GM20431 (cell line): Measurements from ENCODE around the gene CYP27B1.
"Not testable (repeated sequence)": the region's sequence is repeated elsewhere in the genome, so short reads cannot be mapped to it uniquely, and the experiment has no call there.

Experiments
- in situ Hi-C: fragments of 300-500 bp; cut with MseI, MboI; formaldehyde crosslinking; loops from one replicate; pipeline ENCODE4 v1.15.0; 2020; ENCODE audit warnings: low sequenced_read_pairs; ENCODE audit not compliant: unreplicated experiment

CYP27B1 gene

GRCh38 chr12:57724936-57725740 is 41.7 kb downstream of the CYP27B1 start:
- in situ Hi-C loops = no loop called here

DNA sequence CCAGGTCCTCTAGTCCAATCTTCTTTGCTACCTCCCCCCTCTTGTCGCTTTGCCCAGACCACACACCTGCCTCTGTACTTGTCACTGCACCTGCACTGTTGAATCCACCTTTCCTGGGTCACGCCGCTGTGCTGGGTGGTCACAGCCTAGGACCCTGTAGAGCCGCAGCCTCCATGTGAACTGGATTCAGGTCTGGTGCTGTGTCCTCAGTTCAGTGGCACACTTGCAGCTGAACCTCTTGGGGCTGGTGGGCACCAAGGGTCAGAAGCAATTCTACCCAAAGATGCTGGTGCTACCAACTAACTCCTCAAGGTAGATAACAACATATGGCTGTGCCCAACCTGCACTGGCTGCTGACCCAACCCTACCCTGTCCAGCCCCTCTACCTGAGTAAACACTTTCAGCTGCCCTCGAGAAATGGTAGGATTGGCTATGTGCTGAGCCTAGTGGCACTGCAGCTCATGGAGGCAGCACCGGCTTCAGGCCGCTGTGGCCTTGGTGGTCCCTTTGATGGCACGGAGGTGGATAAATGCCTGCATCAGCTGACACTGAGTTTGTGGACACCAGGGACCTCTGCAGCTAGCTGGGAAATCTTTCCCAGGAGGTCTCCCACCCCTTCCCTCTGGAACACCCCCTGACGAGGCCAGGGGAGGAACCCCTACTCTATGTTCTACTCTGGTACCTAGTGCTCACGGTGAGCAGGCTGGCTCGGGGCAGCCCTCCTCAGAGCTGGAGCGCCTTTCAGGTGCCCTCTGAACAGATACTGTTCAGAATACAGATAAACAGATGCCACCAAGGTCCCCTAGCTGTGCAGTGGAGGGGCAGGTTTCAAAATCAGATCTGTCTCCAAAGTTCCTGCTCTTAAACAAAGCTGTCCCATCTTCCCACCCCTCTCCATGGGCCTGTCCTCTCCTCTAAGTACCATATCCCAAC is 42.6 kb downstream of the CYP27B1 start:
- in situ Hi-C loops = no loop called here

GRCh38 chr12:57723630-57723962 is 43.3 kb downstream of the CYP27B1 start:
- in situ Hi-C loops = no loop called here

DNA sequence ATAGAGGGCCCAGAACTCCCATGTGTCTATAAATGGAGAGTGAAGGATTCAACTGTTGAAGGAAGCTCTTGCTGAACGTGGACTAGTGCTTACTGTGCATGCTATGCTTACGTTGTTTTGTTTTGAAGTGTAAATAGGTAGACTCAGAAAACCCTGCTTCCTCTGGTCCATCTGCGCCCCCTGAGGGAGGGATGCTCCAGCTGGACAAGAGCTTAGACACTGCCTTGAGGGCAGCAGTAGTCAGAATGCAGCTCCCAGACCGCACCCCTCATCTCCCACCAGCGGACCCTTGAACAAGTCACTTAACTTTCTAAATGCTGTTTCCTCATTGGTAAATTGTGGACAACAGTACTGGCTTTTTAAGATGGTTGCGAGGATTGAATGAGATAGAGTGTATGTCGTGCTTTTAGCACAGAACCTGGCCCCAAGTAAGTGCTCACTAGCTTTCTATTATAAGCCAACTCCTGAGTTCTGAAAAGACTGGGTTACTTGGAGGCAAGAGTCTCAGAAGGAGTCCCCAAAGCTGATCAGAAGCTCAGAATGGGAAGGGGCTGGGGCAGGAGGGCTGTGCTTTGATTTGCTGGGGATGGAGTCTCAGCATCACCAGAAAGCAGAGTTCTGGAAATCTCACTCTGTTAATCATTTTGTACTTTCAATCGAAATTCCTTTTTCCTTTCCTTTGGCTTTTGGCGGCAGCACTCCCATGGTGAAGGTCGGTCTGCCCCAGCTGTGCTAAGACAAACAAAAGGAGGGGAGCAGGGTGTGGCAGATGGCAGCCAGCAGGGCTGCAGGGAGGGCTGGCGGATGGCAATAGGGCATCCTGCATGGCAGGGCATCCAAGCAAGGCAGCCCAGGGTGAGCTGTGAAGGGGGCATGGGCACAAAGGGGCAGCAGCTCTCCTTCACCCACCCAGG is 43.9 kb downstream of the CYP27B1 start:
- in situ Hi-C loops = no loop called here

GRCh38 chr12:57721846-57722608 is 44.9 kb downstream of the CYP27B1 start:
- in situ Hi-C loops = not testable (repeated sequence)

DNA sequence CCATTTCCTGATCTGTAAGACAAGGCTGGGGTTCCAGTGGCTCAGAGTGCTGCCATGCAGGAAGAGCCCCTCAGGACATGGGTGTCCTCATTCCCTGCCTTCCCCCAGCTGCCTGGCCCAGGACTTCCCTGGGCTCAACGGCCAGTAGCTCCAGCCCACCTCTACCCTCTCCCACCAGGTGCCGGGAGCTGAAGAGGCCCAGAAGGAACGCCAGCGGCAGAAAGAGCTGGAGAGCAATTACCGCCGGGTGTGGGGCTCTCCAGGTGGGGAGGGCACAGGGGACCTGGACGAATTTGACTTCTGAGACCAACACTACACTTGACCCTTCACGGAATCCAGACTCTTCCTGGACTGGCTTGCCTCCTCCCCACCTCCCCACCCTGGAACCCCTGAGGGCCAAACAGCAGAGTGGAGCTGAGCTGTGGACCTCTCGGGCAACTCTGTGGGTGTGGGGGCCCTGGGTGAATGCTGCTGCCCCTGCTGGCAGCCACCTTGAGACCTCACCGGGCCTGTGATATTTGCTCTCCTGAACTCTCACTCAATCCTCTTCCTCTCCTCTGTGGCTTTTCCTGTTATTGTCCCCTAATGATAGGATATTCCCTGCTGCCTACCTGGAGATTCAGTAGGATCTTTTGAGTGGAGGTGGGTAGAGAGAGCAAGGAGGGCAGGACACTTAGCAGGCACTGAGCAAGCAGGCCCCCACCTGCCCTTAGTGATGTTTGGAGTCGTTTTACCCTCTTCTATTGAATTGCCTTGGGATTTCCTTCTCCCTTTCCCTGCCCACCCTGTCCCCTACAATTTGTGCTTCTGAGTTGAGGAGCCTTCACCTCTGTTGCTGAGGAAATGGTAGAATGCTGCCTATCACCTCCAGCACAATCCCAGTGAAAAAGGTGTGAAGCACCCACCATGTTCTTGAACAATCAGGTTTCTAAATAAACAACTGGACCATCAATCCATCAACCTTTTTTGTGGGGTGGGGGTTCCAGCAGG is 46.0 kb downstream of the CYP27B1 start:
- in situ Hi-C loops = no loop called here

- in situ Hi-C loops = no loop called here
These were observed 46.9 kb downstream of the CYP27B1 start for GRCh38 chr12:57719777-57720605.

DNA sequence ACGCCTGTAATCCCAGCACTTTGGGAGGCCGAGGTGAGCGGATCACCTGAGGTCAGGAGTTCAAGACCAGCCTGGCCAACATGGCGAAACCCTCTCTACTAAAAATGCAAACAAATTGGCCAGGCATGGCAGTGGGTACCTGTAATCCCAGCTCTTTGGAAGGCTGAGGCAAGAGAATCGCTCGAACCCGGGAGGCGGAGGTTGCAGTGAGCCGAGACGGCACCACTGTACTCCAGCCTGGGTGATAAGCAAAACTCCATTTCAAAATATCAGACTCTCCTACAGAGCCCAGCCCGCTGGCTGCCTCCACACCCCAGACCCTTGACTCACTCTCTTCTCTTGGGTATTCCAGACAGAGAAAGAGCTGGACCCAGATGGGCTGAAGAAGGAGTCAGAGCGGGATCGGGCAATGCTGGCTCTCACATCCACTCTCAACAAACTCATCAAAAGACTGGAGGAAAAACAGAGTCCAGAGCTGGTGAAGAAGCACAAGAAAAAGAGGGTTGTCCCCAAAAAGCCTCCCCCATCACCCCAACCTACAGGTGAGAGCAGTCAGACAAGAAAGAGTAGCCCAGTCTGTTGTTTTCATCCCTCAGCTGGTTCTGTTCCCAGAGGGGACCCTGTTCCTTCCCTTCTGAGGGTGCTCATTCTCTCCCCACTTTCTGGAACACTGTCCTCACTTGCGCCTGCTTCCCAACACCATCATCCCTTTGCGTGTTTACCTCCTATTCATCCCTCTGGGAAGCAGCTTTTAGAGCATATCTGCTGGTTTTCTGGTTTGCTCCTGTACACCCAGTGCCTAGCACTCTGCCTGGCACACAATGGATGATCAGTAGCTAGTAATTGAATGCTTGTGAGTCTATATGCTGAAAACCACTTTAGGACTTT is 48.0 kb downstream of the CYP27B1 start:
- in situ Hi-C loops = no loop called here

- in situ Hi-C loops = no loop called here
These were observed 48.8 kb downstream of the CYP27B1 start for GRCh38 chr12:57717846-57718640.

DNA sequence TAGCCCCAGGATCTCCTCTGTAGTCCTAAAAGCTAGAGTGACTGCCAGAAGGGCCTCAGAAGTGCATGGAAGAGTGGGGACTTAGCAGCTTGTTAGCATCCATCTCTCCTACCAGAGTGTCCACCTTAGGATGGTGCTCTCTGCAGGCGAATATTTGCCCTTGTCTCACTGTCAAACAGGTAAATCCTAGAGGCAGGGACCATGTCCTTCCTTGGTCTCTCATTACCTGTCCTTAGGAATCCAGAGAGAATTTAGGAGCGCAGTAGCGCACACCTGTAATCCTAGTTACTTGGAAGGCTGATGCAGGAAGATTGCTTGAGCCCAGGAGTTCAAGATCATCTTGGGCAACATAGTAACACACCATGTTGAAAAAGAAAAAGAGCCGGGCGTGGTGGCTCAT is 49.7 kb downstream of the CYP27B1 start:
- in situ Hi-C loops = no loop called here

DNA sequence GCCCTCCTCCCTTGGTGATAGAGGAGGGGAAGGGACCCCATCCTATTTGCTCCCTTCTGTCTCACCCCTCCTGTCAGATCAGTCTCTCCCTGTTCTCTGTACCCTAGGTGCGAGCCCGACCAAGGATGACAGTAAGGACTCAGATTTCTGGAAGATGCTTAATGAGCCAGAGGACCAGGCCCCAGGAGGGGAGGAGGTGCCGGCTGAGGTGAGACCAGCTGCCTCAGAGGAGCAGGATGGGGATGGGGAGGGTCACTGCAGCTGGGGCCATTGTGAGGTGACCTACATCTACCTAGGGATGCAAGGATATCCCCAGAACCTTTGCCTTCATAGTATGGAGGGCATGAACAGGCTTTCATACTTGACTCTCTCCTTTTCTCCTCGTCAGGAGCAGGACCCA is 50.6 kb downstream of the CYP27B1 start:
- in situ Hi-C loops = no loop called here

- in situ Hi-C loops = no loop called here
These were observed 51.1 kb downstream of the CYP27B1 start for GRCh38 chr12:57715786-57716185.

- in situ Hi-C loops = not testable (repeated sequence)
These were observed 51.7 kb downstream of the CYP27B1 start for GRCh38 chr12:57715036-57715748.

- in situ Hi-C loops = no loop called here
These were observed 53.7 kb downstream of the CYP27B1 start for GRCh38 chr12:57713209-57713608.

- in situ Hi-C loops = no loop called here
These were observed 54.2 kb downstream of the CYP27B1 start for GRCh38 chr12:57712701-57713100.
